GM08714 (cell line): ENCODE data around the gene NLRC5.
"Not testable (repeated sequence)": the region's sequence is repeated elsewhere in the genome, so short reads cannot be mapped to it uniquely, and the experiment has no call there.

ENCODE experiments used
- H3K4me3 ChIP-seq: fragments of 200-500 bp; sonication (Bioruptor generic); 2 replicates; pipeline ENCODE4 v1.5.1; 2014; ENCODE audit warnings: mild to moderate bottlenecking, low read length, inconsistent platforms
- ZNF274 ChIP-seq: IDR thresholded peaks from 2 replicates; pipeline ENCODE4 v1.6.1; 2012; ENCODE audit warnings: mild to moderate bottlenecking, low read depth, low read length

The NLRC5 gene

DNA sequence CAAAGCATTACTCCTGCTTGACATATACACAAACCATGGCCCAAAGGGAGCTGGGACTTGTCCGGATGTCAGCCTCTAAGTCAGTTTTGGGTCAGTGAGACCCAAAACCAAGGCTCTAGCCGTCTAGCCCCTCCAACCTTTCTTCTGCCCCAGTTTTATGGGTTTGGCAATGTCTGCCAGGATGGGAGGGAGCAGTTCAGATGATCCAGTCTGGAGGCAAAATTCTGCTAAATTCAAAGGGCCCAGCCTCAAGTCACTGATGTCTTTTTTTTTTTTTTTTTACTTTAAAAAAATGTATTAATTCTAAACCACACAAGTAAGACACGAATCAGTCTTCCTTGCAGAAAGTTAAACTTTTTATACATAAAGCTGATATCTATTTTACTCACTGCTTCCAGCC is 8.6 kb downstream of the NLRC5 start:
- no peak for TF ChIP-seq ZNF274
- H3K4me3 ChIP-seq = no peak overlapping the region

DNA sequence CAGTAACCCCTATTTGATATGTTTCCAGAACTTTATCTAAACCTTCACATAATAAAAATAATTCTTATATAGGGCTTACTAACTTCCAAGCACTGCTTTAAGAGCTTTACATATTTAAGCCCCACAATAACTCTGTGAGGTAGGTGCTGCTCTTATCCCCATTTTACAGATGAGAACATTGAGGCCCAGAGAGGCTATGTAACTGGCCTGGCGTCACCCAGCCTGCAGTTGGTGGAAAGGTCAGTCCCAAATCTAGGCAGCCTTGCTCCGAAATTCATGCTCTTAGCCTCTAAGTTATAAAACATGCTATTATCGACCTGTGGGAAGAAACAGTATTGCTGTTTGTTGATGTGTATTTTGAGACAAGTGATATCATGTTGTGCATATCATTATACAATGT is 9.0 kb downstream of the NLRC5 start:
- TF ChIP-seq ZNF274 = no peak
- H3K4me3 ChIP-seq = no peak overlapping the region

DNA sequence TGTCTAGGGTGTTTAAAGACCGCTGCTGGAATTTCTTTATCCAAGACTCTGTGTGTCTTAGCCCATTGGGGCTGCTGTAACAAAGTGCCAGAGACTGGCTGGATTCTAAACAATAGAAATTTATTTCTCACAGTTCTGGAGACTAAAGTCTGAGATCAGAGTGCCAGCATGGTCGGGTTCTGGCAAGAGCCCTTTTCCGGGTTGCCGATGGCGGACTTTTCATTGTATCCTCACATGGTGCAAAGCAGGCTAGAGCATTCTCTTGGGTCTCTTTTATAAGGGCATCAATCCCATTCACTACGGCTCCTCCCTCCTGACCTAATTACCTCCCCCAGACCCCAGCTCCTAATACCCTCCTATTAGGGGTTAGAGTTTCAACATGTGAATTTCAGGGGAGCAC is 9.5 kb downstream of the NLRC5 start:
- no peak overlapping the region for H3K4me3 ChIP-seq
- TF ChIP-seq ZNF274 = no peak

DNA sequence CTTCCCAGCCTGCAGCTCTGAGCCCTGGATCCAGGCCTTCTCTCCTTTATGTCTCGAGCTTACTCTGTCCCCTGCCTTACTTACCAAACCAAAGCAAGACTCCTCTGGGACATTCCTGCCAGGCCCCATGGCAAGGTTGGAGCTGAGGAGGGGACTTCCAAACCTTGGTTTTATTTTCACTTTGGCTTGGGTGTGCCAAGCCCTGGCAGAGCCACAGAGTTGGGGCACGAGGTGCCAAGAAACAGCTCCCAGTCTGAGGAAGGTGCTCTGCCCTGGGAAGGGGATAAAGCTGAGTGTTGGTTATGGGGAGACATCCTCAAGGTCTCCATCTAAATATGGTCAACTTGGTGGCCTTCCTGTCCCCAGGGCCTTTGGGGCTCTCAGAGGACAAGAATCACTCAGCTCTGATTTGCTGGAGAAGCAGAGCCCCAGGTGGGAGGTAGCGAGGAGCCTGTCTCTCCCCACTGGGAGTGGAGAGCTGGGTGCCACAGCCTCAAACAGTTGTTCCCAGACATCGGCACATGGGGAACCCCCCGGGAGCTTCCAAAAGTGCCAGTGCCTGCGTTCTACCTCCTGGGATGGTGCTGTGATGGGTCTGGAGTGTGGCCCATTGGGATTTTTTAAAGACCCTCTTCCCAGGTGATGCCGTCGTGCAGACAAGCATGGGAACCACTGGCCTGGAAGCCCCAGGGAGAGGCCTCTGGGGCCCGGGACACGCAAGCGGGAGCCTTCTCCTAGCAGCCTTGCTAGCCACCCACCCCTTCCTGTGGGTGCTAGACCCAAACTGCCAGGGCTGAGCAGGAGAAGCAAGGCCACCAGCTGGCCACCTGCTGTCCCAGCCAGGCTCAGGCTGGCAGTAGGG is 10.3 kb downstream of the NLRC5 start:
- TF ChIP-seq ZNF274 = no peak
- no peak overlapping the region for H3K4me3 ChIP-seq

DNA sequence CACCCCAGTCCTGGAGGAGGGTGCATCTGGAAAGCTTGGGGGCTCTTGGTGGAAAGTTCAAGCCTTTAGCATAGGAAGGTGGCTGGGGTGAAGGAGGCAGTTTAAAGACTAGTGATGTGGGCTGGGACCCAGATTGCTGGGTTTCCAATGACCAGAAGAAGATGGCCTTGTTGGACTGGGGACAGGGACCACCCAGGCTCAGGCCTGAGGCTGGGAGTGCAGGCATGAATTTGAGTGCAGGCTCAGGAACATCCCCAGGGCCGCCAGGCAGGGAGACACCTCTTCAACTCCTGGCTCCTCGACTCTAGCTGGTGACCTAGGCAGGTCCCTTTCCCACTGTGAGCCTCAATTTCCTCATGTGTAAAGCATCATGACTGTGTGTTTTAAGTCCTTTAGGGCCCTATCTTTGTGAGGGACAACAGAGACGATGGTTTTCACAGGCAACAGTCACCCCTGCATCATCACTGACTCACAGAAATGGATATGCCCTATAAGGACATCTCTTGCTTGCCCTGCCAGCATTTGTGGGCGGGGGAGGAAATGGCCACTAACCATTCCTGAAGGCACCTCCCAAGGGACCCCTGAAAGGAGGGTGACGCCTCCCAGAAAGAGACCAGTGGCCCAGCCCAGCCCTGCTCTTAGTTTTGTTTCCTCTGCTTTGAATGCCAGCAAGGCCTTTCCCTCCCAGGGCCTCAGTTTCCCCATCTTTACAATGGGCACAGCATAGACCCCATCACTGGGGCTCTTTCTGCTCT is 11.1 kb downstream of the NLRC5 start:
- TF ChIP-seq ZNF274 = no peak
- no peak overlapping the region for H3K4me3 ChIP-seq

DNA sequence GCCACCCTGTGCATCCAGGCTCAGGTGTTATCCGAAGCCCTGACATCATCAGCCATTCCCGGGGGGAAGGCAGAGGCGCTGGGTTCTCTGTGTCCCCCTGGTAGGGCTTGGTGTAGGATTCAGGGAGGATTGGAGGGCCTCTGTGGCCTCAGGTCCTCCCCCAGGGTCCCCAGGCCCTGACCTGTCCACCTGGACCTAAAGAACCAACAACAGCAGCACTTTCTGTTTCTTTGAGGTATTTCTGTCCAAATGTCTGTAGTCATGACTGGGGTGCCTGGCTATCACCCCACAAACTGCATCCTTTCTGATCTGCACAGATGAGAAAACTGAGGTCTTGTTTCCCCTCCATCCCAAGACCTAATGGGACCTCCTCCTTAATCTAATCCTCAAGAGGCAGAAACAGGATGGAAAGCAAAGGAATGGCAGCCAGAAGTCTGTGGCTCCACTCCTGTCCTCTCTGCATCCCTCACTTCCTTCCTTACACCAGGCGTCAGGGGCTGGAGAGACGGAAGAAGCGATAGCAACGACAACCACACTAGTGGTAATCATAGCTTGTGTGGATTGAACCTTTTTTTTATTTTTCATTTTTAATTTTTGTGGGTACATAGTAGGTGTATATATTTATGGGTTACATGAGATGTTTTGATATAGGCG is 11.8 kb downstream of the NLRC5 start:
- no peak for TF ChIP-seq ZNF274
- no peak overlapping the region for H3K4me3 ChIP-seq

DNA sequence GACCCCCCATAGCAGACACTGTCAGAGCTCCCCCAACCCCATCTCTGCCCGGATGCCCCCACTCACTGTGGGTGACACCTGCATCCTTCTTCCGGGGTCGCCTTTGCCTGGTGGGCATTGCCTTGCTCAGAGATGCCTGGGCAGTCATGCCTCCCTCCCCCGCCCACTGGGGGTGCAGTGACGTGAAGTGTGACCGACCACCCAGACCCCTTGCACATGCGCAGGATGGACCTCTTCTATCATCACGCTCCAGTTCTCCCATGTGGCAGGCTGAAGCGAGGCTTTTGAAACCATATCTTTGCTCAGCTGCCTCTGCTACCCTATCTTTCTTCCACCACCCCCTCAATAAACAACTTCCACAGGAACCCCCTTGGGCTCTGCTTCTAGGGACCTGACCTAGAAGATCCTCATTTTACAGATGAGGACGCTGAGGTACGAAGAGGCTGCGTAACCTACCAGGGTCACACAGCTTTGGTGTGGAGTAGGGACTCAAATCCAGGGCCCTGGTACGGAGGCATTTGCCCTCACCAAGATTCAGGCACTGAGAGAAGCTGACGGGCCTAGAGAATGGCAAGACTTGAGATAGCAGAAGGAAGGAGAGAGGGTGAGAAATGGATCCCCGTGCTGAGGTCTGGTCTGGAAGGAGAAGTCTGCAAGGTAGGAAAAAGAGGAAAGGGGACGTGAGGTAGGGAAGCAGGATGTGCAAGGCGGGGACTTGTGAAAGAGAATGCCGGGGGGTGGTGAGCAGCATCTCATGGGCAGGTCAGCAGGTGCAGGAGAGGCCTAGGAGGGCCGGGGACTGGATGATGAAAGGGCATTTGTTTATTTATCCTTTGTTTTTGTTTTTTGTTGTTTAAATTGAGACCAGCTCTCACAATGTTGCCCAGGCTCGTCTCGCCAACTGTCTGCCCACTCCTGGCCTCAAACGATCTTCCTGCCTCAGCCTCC is 14.4 kb downstream of the NLRC5 start:
- no peak overlapping the region; the same call in 1 of the 2 replicates for H3K4me3 ChIP-seq
- no peak for TF ChIP-seq ZNF274

DNA sequence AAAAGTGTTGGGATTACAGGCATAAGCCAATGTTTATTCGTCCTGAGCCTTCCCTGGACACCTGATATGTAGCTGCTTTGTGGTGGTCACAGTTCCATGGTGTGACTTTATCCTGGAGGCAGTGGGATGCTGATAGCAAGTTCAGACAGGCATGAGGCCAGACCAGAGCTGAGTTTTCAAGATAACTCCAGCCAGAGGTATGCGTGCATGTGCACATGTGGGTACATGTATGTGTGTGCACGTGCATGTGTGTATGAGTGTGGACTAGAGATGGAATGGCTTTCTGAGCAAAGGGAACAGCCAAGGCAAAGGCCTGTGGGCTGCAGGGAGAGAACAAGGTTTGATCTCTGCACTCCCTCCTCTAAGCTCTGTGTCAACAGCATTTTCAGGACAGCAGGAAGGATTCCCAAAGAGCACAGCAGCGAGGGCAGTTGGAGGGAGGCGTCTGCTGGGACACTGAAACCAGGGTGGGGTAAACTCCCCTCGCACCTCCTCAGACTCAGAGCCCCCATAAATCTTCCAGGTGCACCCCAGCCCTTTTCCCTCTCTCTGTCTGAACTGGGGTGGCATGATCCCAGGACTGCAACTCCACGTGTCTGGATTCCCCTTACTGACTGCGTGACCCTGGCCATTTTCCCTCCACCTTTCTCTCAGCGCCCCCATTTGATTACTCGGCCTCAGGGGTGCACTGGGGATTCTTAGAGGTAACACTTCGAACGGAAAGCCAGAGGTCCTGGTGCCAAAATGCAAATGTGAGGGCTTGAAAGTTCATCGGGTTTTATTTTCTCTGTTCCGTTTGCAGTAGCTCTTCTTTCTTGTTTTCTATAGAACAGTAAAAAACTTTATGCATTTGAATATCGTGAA is 15.3 kb downstream of the NLRC5 start:
- no peak for TF ChIP-seq ZNF274
- peak overlapping the region; percentile 23; the same call in 1 of the 2 replicates for H3K4me3 ChIP-seq

DNA sequence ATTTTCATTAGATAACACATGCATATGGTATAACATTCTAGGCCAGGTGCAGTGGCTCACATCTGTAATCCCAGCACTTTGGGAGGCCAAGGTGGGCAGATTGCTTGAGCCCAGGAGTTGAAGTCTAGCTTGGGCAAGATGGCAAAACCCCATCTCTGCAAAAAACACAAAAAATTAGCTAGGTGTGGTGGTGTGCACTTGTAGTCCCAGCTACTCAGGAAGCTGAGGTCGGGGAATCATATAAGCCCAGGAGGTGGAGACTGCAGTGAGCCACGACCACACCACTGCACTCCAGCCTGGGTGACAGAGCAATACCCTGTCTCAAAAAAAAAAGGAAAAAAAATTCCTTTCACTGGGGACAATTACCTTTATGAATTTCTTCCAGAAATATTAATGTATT is 16.2 kb downstream of the NLRC5 start:
- not testable (repeated sequence) for H3K4me3 ChIP-seq

DNA sequence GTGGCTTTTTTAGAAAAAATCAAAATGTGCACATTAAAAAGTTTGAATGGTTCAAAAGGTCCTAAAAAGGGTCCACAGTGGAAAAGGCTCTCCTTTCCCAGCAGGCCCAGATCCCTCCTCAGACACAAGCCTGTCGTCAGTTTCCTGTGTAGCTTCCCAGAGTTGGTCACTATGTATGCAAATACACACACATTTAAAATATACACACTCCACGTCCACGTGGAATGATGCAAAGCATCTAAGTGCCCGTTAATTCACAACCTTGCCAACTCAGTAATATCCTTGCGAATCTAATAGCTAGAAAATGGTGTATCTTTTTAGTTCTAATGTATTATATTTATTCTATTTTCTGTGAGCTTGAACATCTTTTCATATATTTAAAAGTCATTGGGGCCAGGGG is 17.7 kb downstream of the NLRC5 start:
- no peak for TF ChIP-seq ZNF274
- no peak overlapping the region for H3K4me3 ChIP-seq

DNA sequence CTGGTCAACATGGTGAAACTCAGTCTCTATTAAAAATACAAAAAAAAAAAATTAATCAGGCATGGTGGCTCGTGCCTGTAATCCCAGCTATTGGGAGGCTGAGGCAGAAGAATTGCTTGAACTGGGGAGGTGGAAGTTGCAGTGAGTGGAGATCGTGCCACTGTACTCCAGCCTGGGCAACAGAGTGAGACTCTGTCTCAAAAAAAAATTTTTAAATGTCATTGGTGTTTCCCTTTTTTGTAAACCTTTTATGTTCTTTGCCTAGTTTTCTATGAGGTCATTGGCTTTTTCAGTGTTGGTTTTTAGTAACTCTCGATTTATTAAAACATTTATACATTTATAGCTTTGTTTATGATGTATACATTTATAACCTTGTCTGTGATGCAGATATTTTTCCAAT is 18.2 kb downstream of the NLRC5 start:
- no peak overlapping the region for H3K4me3 ChIP-seq
- TF ChIP-seq ZNF274 = no peak

DNA sequence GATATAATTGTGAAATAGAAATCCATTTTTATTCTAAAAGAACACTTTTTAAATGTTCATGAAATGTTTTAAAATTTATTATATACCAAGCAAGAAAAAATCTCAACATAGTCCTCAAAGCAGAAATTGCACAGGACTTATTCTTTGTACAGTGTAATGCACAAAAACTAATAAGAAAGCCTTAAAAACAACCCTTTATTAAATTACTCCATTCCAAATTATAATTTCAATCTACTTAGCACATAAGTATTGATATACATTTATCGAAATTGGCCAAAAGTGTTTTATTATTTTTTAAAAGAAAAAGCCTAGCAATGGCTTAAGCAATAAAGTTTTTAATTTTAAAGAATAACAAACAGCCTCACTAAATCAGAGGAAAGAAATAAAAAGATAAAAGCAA is 19.1 kb downstream of the NLRC5 start:
- no peak for TF ChIP-seq ZNF274
- no peak overlapping the region for H3K4me3 ChIP-seq

DNA sequence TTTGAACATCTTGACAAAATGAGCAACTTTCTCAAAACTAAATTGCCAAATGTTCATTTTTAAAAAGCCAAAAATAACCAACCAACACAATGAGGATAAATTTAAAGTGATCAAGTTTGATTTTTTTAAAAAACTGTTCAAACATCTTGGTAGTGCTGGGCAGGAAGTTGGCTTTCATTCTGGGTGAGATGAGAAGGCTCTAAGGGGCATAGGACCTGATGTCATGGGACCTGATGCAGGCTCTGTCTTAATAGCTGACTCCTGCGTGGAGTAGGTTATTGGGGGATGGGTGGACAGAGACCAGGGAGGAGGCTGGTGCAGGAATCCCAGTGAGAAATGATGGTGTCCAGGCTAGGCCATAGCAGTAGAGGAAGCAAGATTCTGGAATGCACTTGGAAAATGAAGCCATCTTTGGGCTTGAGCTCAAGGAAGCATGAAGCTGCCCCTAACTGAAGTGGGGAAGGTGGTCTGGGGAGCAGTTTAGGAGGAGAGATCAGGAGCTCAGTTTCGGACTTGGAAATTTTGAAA is 20.4 kb downstream of the NLRC5 start:
- TF ChIP-seq ZNF274 = no peak
- H3K4me3 ChIP-seq = no peak overlapping the region

DNA sequence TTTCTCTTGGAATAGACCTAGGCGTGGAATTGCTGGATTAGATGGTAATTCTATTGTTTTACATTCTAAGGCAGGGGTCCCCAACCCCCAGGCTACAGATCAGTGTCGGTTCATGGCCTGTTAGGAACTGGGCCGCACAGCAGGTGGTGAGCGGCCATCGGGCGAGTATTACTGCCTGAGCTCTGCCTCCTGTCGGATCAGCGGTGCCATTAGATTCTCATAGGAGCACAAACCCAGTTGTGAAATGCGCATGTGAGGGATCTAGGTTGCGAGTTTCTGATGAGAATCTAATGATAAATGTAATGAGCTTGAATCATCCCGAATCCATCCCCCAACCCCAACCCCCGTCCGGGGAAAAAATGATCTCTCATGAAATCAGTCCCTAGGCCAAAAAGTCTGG is 23.0 kb downstream of the NLRC5 start:
- TF ChIP-seq ZNF274 = no peak
- H3K4me3 ChIP-seq = no peak overlapping the region
